ENCODE results near the gene EIF1AD. TPM values are rescaled to one million over a fixed set of nuclear protein-coding genes. Genes with fewer than 3 reads are reported as not detected.

Gene EIF1AD
- total RNA-seq, 4 donors from 2014 or later, result 29.3 to 35.0 (median 30.7) TPM

- WGBS, 2 donors (ENCODE audit: low coverage in 1 of 2), result 56 to 72% methylated on average over 9 to 10 of the region's 22 CpGs
- no peak for TF ChIP-seq CTCF (IDR thresholded peaks at IDR 0.05)
- TF ChIP-seq POLR2AphosphoS5 (IDR thresholded peaks at IDR 0.05), result no peak
- TF ChIP-seq EP300 (IDR thresholded peaks at IDR 0.05), result no peak
- TF ChIP-seq POLR2A (IDR thresholded peaks at IDR 0.05), result no peak
- peak overlapping the region in 1 of 4 donors; percentile 20 for H3K27ac ChIP-seq
Observed at GRCh38 chr11:65982824-65983588, 19.0 kb downstream of the EIF1AD start.

GRCh38 chr11:65981972-65982823 lies 19.8 kb downstream of the EIF1AD start:
- Histone ChIP-seq H3K9me3 (no peaks in the 10 kb centered on the region), H3K36me3 (peaks cover 0 to 31% of the 10 kb centered on the region in 2 donors), H3K27ac (no peak overlapping the region), H3K4me3 (no peak overlapping the region), H3K4me1 (peaks cover 0 to 16% (median 0%) of the 10 kb centered on the region in 3 donors), H3K27me3 (no peaks in the 10 kb centered on the region)
- no CpG with 5 or more reads among the region's 16 CpGs for WGBS, 2 donors (ENCODE audit: low coverage in 1 of 2)
- TF ChIP-seq POLR2AphosphoS5 (IDR thresholded peaks at IDR 0.05) (no peak), POLR2A (IDR thresholded peaks at IDR 0.05) (no peak), EP300 (IDR thresholded peaks at IDR 0.05) (no peak), CTCF (IDR thresholded peaks at IDR 0.05) (no peak)
- no peak for ATAC-seq

More at GRCh38 chr11:65982824-65983588, 19.0 kb downstream of the EIF1AD start:
- Histone ChIP-seq H3K9me3 (no peaks in the 10 kb centered on the region), H3K27me3 (no peaks in the 10 kb centered on the region), H3K4me3 (no peak overlapping the region), H3K36me3 (peaks cover 0 to 23% of the 10 kb centered on the region in 2 donors), H3K4me1 (peaks cover 0 to 16% (median 0%) of the 10 kb centered on the region in 3 donors)
- ATAC-seq, result no peak

- WGBS, 2 donors (ENCODE audit: low coverage in 1 of 2), result 57% methylated on average over 4 of the region's 12 CpGs; no CpG with 5 or more reads in 1 of the 2 donors
- TF ChIP-seq POLR2AphosphoS5 (IDR thresholded peaks at IDR 0.05), result no peak
- TF ChIP-seq CTCF (IDR thresholded peaks at IDR 0.05), result no peak
- no peak for TF ChIP-seq EP300 (IDR thresholded peaks at IDR 0.05)
- no peak for TF ChIP-seq POLR2A (IDR thresholded peaks at IDR 0.05)
- Histone ChIP-seq H3K36me3 (peaks cover 0 to 41% of the 10 kb centered on the region in 2 donors), H3K9me3 (no peaks in the 10 kb centered on the region), H3K4me1 (peaks cover 0 to 16% (median 0%) of the 10 kb centered on the region in 3 donors), H3K27me3 (no peaks in the 10 kb centered on the region), H3K4me3 (no peak overlapping the region), H3K27ac (no peak overlapping the region)
- ATAC-seq, result no peak
Observed at GRCh38 chr11:65981101-65981740, 20.7 kb downstream of the EIF1AD start.

GRCh38 chr11:65979261-65979759 lies 22.6 kb downstream of the EIF1AD start:
- TF ChIP-seq POLR2A (IDR thresholded peaks at IDR 0.05), result no peak
- no peak for TF ChIP-seq EP300 (IDR thresholded peaks at IDR 0.05)
- no peak for TF ChIP-seq CTCF (IDR thresholded peaks at IDR 0.05)
- no peak for TF ChIP-seq POLR2AphosphoS5 (IDR thresholded peaks at IDR 0.05)
- H3K9me3 ChIP-seq, result no peaks in the 10 kb centered on the region
- 76 to 86% methylated on average over 5 to 9 of the region's 10 CpGs for WGBS, 2 donors (ENCODE audit: low coverage in 1 of 2)
- ATAC-seq, result no peak
- no peak overlapping the region for H3K4me3 ChIP-seq
- no peaks in the 10 kb centered on the region for H3K27me3 ChIP-seq
- H3K27ac ChIP-seq, result no peak overlapping the region
- peaks cover 0 to 54% of the 10 kb centered on the region in 2 donors for H3K36me3 ChIP-seq
- peaks cover 0 to 2% (median 0%) of the 10 kb centered on the region in 3 donors for H3K4me1 ChIP-seq
